Measurements from ENCODE around the gene ERICH4. TPM values are rescaled to one million over a fixed set of nuclear protein-coding genes. Genes with fewer than 3 reads are reported as not detected.
A peak's percentile ranks its signal among the peaks of the same experiment; 100 is the strongest.
"Not testable (repeated sequence)": the region's sequence is repeated elsewhere in the genome, so short reads cannot be mapped to it uniquely, and the experiment has no call there.

The ERICH4 gene
- total RNA-seq, 2 experiments from 2014 or later: not detected

DNA sequence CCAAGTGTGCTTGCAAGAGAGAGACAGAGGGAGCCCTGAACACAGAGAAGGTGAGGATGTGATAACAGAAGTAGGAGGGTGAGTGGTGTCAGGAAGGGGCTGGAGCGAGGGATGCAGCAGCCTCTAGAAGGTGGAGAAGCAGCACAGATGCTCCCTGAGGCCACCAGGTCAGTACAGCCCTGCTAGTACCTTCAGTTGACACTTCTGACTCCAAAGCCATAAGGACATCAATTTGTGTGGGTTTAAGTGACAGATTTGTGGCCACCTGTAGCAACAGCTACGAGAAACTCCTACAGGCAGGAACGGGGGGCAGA is 6.9 kb downstream of the ERICH4 start:
- H3K9me3 Mint-ChIP-seq (ENCODE audit: low read depth): no peaks in the 10 kb centered on the region
- H3K27ac Mint-ChIP-seq: no peak overlapping the region
- ChIA-PET POLR2A (interaction anchor here (1.1 to 1.7 kb wide), 2 partner anchors 11 to 99 kb away, joined by 5 read pairs; partner anchors contain the start of gene DMAC2), CTCF (interaction anchor here (0.6 to 8.3 kb wide), 20 partner anchors 8 to 694 kb away, joined by 3 to 120 read pairs (median 8); partner anchors contain the start of genes CEACAM21 and DMAC2)
- ATAC-seq (no peak), DNase-seq (no peak)
- peaks cover 11% of the 10 kb centered on the region for H3K4me1 Mint-ChIP-seq
- peaks cover 11% of the 10 kb centered on the region for H3K27me3 Mint-ChIP-seq
- H3K36me3 Mint-ChIP-seq (ENCODE audit: low read depth): no peaks in the 10 kb centered on the region
- no peak overlapping the region for H3K4me3 Mint-ChIP-seq
- intact Hi-C loops (cut with DNase I, micrococcal nuclease): loop anchor here (1.0 to 5.0 kb wide), 8 partner anchors 72 to 147 kb away; no protein-coding TSS in a partner anchor

DNA sequence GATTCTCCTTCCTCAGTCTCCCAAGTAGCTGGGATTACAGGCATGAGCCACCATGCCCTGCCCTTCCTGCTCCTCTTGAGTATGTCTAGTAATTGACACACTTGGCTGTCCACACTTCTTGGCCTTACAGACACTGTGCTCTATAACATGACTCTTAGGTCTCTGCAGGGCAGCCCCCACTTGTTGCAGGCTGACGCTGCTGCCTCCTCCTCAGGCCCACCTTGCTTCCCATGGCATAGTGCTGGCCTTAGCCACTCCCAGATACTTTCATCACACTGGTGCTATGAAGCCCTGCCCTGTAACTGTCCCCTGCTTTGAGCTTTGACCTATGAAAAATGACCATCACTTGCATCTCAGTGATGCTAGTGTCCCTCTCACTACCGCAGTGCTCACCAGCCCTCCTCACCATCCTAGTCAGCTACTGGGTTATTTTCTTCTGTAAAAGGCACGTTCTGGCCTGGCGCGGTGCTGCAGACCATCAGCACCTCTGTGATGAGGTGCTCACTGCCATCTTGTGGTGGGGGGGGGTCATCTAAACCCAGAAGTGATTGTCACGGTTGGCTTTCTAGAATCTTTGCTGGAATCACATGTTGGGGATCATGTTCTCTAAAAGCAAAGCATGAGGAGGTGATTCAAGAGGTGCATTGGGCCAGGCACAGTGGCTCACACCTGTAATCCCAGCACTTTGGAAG is 9.8 kb downstream of the ERICH4 start:
- H3K27ac Mint-ChIP-seq: no peak overlapping the region
- ChIA-PET POLR2A (no interaction called here), CTCF (interaction anchor here (0.6 to 8.3 kb wide), 4 partner anchors 41 to 143 kb away, joined by 3 to 120 read pairs (median 52); no protein-coding TSS in a partner anchor)
- peaks cover 19% of the 10 kb centered on the region for H3K4me1 Mint-ChIP-seq
- no peak overlapping the region for H3K4me3 Mint-ChIP-seq
- no peaks in the 10 kb centered on the region for H3K9me3 Mint-ChIP-seq (ENCODE audit: low read depth)
- H3K36me3 Mint-ChIP-seq (ENCODE audit: low read depth): no peaks in the 10 kb centered on the region
- DNase-seq: no peak
- ATAC-seq: no peak
- peaks cover 4% of the 10 kb centered on the region for H3K27me3 Mint-ChIP-seq
- intact Hi-C loops (cut with DNase I, micrococcal nuclease): no loop called here

DNA sequence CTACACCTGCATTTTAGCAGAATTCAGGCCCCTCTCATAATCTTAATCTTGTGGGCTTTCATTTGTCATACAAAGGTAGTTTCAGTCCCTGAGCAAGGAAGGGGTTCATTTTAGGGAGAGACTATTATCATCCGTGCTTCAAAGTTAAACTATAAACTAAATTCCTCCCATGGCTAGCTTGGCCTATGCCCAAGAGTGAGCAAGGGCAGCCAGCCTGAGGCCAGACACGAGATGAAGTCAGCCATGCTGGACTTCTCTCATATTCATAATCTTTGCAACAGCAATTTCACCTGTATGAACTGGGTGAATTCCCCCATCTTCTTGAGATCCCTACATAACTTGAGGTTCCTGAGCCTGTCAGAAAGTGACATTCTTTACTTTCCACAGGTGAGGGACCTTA is 13.0 kb downstream of the ERICH4 start:
- Mint-ChIP-seq H3K36me3 (ENCODE audit: low read depth) (no peaks in the 10 kb centered on the region), H3K27me3 (peaks cover 3% of the 10 kb centered on the region), H3K4me1 (peaks cover 8% of the 10 kb centered on the region), H3K9me3 (ENCODE audit: low read depth) (no peaks in the 10 kb centered on the region), H3K4me3 (no peak overlapping the region), H3K27ac (no peak overlapping the region)
- ChIA-PET POLR2A (interaction anchor here (0.5 kb wide), 1 partner anchor 414 kb away, joined by 5 read pairs; no protein-coding TSS in a partner anchor), CTCF (interaction anchor here (0.9 to 2.8 kb wide), 5 partner anchors 104 to 140 kb away, joined by 3 to 14 read pairs (median 5); no protein-coding TSS in a partner anchor)
- DNase-seq: no peak
- no peak for ATAC-seq
- intact Hi-C loops (cut with DNase I, micrococcal nuclease): no loop called here

DNA sequence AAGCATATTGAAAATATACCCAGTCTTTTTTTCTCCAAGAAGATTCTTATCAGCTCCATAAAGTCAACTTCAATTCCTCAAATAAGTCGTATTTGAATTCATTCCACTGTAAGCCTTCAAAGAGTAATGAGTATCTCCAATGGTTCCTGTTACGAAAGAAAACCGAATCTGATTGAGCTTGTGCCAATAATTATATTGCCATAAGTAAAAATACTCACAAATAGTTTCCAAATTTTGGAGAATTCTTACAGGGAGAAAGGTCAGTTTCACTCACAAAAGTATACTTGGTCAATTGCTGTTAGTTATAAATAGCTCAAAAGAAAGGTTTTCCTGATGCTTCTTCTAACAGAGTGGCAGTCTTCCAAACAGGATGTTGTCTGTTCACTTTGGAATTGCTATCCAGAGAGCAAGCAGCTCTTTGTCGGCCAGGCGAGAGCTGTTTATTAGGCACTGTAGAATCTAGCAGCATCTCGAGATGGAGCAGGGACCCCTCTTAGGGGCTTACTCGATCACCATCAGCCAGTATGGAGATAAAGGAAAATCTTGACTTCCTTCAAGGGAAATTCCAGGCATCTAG is 13.5 kb downstream of the ERICH4 start:
- ChIA-PET CTCF (interaction anchor here (0.9 to 2.8 kb wide), 7 partner anchors 7 to 252 kb away, joined by 3 to 15 read pairs (median 5); no protein-coding TSS in a partner anchor), POLR2A (interaction anchor here (0.5 kb wide), 1 partner anchor 413 kb away, joined by 5 read pairs; no protein-coding TSS in a partner anchor)
- DNase-seq (no peak), ATAC-seq (no peak)
- Mint-ChIP-seq H3K27ac (no peak overlapping the region), H3K27me3 (peaks cover 3% of the 10 kb centered on the region), H3K4me1 (peaks cover 8% of the 10 kb centered on the region), H3K4me3 (no peak overlapping the region), H3K9me3 (ENCODE audit: low read depth) (no peaks in the 10 kb centered on the region), H3K36me3 (ENCODE audit: low read depth) (no peaks in the 10 kb centered on the region)
- intact Hi-C loops (cut with DNase I, micrococcal nuclease): no loop called here

DNA sequence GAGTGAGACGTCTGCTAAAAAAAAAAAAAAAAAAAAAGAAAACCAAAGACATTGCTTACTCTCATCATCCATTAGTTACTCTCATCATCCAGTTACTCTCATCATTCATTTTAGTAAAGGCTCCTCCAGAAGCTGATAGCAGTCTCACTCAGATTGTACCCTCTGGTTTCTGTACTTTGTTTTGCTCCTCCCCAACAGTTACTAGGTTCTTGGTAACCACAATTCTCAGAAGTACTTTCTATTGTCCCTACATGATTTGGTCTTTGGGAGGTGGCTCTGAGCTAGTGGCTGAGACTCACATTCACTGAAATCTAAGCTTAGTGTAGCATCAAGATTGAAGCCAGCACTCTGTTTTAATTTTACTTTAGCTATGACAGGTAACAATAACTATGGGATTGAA is 14.3 kb downstream of the ERICH4 start:
- Mint-ChIP-seq H3K27me3 (peaks cover 5% of the 10 kb centered on the region), H3K9me3 (ENCODE audit: low read depth) (no peaks in the 10 kb centered on the region), H3K4me3 (no peak overlapping the region), H3K36me3 (ENCODE audit: low read depth) (no peaks in the 10 kb centered on the region), H3K4me1 (peaks cover 8% of the 10 kb centered on the region), H3K27ac (no peak overlapping the region)
- DNase-seq (no peak), ATAC-seq (peak; percentile 88)
- ChIA-PET POLR2A (no interaction called here), CTCF (interaction anchor here (0.7 to 2.8 kb wide), 11 partner anchors 8 to 253 kb away, joined by 3 to 15 read pairs (median 3); partner anchors contain the start of gene DMAC2)
- intact Hi-C loops (cut with DNase I, micrococcal nuclease): no loop called here

DNA sequence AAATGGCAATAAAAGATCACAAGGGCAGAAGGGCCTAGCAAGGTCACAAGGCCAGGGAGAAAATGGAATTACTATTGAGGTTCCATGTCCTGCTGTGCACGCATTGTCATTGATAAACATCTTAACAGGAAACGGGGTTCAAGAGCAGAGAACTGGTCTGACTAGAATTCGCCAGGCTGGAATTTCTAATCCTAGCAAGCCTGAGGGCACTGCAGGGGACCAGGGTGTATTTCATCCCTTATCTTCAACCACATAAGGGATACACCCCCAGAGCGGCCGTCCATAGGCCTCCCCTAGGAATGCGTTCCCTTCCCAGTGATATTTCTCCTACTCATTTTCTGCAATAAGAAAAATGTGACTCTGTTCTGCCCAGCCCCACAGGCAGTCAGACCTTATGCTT is 19.5 kb downstream of the ERICH4 start:
- no peak for DNase-seq
- ChIA-PET CTCF (no interaction called here), POLR2A (no interaction called here)
- no peak for ATAC-seq
- intact Hi-C loops (cut with DNase I, micrococcal nuclease): no loop called here
- Mint-ChIP-seq H3K4me3 (no peak overlapping the region), H3K9me3 (ENCODE audit: low read depth) (no peaks in the 10 kb centered on the region), H3K27me3 (peaks cover 14% of the 10 kb centered on the region), H3K4me1 (no peaks in the 10 kb centered on the region), H3K36me3 (ENCODE audit: low read depth) (no peaks in the 10 kb centered on the region), H3K27ac (no peak overlapping the region)

DNA sequence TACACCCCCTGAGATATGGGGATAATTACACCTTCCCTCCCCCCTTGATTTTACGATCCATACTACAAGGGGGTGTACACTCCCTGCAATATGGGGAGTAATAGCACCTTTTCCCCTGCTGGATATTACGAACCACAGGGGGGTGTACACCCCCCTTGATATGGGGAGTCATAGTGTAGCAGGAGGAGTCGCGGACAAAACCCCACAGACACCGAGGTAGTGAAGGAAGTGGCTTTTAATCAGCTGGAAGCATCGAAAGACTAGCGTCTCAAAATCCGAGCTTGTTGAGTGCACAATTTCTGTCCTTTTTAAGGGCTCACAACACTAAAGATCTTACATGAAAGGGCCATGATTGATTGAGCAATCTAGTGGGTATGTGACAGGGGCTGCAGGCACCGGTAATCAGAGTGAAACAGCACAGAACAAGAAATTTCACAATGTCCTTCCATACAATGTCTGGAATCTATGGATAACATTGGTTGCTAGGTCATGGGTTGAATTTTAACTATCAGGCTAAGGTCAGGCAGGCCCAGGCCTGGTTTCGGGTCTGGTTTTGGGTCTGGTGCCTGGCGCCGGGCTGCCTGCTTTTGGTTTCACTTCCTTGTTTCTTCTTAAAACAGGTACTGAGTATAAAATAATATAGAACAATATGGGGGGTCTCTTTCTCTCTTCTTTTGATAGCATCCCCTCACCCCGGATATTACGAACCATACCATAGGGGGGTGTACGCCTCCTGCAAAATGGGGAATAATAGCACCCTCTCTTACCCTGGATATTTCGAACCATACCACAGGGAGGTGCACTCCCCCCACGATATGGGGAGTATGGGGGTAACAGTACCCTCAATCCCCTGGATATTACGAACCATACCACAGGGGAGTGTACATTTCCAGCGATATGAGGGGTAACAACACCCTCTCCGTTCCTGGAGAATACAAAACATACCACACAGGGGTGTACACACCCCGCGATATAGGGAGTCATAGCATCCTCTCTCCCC is 20.6 kb downstream of the ERICH4 start:
- H3K9me3 Mint-ChIP-seq (ENCODE audit: low read depth); DNase-seq; intact Hi-C loops (cut with DNase I, micrococcal nuclease); H3K4me1 Mint-ChIP-seq; H3K4me3 Mint-ChIP-seq; H3K27ac Mint-ChIP-seq; H3K36me3 Mint-ChIP-seq (ENCODE audit: low read depth); POLR2A ChIA-PET; ATAC-seq: not testable (repeated sequence)
- H3K27me3 Mint-ChIP-seq: peaks cover 17% of the 10 kb centered on the region
- CTCF ChIA-PET: interaction anchor here (0.6 kb wide), 1 partner anchor 105 kb away, joined by 5 read pairs; no protein-coding TSS in a partner anchor

DNA sequence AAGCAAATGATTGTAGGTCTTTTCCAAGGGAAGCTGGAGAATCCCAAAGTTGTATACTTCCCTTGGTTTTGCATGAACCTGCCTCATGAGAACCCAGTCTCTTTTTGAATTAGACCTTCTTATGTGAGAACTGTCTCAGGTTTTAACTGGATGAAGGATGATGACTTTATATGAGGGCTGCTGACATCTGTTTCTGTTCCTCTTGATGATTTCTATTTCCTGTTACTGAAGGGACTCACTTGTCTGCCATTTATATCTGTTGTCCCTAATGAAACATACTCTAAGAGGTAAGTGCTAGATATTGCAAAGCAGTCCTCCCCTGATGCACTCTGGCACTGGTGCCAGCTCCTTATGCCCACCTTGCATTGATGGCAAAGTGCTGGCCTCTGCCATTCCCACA is 33.6 kb downstream of the ERICH4 start:
- no peaks in the 10 kb centered on the region for H3K36me3 Mint-ChIP-seq (ENCODE audit: low read depth)
- POLR2A ChIA-PET: no interaction called here
- ATAC-seq: no peak
- H3K27me3 Mint-ChIP-seq: peaks cover 21% of the 10 kb centered on the region
- intact Hi-C loops (cut with DNase I, micrococcal nuclease): no loop called here
- H3K4me3 Mint-ChIP-seq: no peak overlapping the region
- DNase-seq: no peak
- H3K4me1 Mint-ChIP-seq: no peaks in the 10 kb centered on the region
- CTCF ChIA-PET: no interaction called here
- H3K9me3 Mint-ChIP-seq (ENCODE audit: low read depth): peaks cover 6% of the 10 kb centered on the region
- no peak overlapping the region for H3K27ac Mint-ChIP-seq

DNA sequence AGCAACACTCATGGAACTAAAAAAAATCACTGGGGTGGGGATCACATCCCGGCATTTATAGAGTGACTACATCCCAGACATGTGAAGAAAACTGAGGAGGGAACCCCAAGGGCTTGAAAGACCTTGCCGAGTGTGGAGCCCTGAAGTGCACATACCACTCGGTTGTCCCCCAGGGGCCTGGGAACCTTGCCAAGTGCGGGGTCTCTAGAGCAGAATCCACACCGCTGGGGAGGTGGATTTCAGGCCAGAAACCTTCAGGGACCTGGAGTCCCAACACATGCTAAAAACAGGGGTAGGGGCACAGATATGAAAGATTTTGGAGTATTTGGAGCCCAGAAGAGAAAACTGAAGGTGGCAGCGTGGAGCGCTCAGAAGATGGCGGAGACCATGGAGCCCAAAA is 35.2 kb downstream of the ERICH4 start:
- ChIA-PET CTCF (interaction anchor here (0.6 kb wide), 2 partner anchors 262 to 308 kb away, joined by 3 to 5 read pairs; no protein-coding TSS in a partner anchor), POLR2A (no interaction called here)
- ATAC-seq: no peak
- Mint-ChIP-seq H3K36me3 (ENCODE audit: low read depth) (no peaks in the 10 kb centered on the region), H3K9me3 (ENCODE audit: low read depth) (peaks cover under 1% of the 10 kb centered on the region), H3K4me3 (no peak overlapping the region), H3K4me1 (no peaks in the 10 kb centered on the region), H3K27me3 (peaks cover 16% of the 10 kb centered on the region), H3K27ac (no peak overlapping the region)
- DNase-seq: no peak
- intact Hi-C loops (cut with DNase I, micrococcal nuclease): no loop called here

DNA sequence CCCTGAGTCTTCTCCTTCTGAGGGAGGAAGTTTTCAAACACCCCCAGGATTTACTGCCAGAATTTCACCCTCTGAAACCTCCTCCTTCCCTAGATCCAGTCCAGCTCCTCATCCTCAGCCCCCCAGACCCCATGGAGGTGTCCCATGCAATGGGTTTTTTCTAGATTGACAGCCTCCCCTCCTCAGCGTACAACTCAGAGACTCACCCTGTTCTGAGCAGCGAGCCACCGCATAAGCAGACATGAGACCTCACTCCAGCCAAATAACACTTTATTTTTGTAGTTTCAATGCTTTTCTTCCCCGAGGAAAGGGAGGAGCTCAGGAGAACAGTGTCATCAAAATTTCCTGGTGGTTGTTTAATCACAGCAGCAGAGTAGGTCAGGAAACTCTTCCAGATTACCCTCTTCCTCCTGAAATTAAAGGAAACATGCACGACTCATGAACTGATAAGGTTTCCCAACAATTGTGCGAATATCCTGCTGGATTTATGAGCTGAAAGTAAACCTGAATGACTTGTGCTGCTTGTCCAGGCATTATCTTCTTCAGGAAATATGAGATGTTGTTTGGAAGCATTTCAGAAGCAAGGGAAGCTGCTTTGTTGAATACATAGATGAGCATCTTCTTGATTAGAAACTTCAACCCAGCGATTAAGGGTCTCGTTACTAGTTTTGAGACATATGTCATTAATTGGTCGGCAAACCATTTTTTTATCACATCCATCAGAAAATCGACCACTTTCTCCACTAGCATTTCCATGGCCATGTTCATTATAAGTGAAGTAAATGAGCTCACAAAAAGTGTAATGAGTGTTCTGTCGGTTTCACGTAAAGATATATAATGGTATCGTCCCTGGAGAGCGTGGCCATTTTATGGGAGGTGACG is 36.2 kb downstream of the ERICH4 start:
- intact Hi-C loops (cut with DNase I, micrococcal nuclease): no loop called here
- Mint-ChIP-seq H3K27me3 (peaks cover 14% of the 10 kb centered on the region), H3K9me3 (ENCODE audit: low read depth) (no peaks in the 10 kb centered on the region), H3K36me3 (ENCODE audit: low read depth) (no peaks in the 10 kb centered on the region), H3K4me3 (no peak overlapping the region), H3K4me1 (no peaks in the 10 kb centered on the region), H3K27ac (no peak overlapping the region)
- ChIA-PET CTCF (interaction anchor here (0.6 to 1.2 kb wide), 8 partner anchors 21 to 261 kb away, joined by 3 read pairs; no protein-coding TSS in a partner anchor), POLR2A (no interaction called here)
- DNase-seq (no peak), ATAC-seq (no peak)
